RWPE2 (cell line): ENCODE results near the gene NAA40.
A peak's percentile ranks its signal among the peaks of the same experiment; 100 is the strongest.

Experiments used
- ATAC-seq: fragments of 200-7000 bp; cut with Tn5 transposase; 3 replicates; pipeline ENCODE4 v1.9.1; 2021; ENCODE audit warnings: low read depth
- DNase-seq: peaks from one replicate; pipeline ENCODE4 v3.0.0-alpha.2; 2020; ENCODE audit warnings: low spot score
- H3K27ac ChIP-seq: fragments of 450-650 bp; 2 replicates; pipeline ENCODE4 v1.5.1; 2017; ENCODE audit warnings: mild to moderate bottlenecking; ENCODE audit not compliant: poor library complexity, severe bottlenecking
- H3K27me3 ChIP-seq: fragments of 250-450 bp; sonication (Bioruptor Pico); 2 replicates; pipeline ENCODE4 v1.5.1; 2021; ENCODE audit warnings: mild to moderate bottlenecking, moderate library complexity; ENCODE audit not compliant: insufficient read depth, poor library complexity, severe bottlenecking
- H3K36me3 ChIP-seq: fragments of 250-450 bp; sonication (Bioruptor Pico); 2 replicates; pipeline ENCODE4 v1.5.1; 2020; ENCODE audit warnings: low read depth, mild to moderate bottlenecking, moderate library complexity
- H3K4me1 ChIP-seq: fragments of 250-450 bp; sonication (Bioruptor Pico); 2 replicates; pipeline ENCODE4 v1.5.1; 2021; ENCODE audit warnings: mild to moderate bottlenecking, moderate library complexity; ENCODE audit not compliant: insufficient read depth, poor library complexity, severe bottlenecking
- H3K4me3 ChIP-seq: fragments of 250-450 bp; sonication (Bioruptor Pico); 2 replicates; pipeline ENCODE4 v1.5.1; 2021; ENCODE audit warnings: mild to moderate bottlenecking, moderate library complexity; ENCODE audit not compliant: severe bottlenecking
- H3K9me3 ChIP-seq: fragments of 250-450 bp; sonication (Bioruptor Pico); 2 replicates; pipeline ENCODE4 v1.5.1; 2021; ENCODE audit warnings: mild to moderate bottlenecking, moderate library complexity; ENCODE audit not compliant: severe bottlenecking
- CTCF ChIP-seq: fragments of 450-650 bp; IDR thresholded peaks from one replicate; pipeline ENCODE4 v1.5.1; 2017; ENCODE audit warnings: mild to moderate bottlenecking, moderate library complexity; ENCODE audit not compliant: poor library complexity, severe bottlenecking

NAA40 gene

GRCh38 chr11:63974259-63975143, 35.7 kb downstream of the NAA40 start, which contains the start of gene COX8A:
TSS of gene COX8A (plus strand) at chr11:63974620. CDS start at chr11:63974681, 61 bp downstream.
- Histone ChIP-seq H3K9me3 (no peaks in the 10 kb centered on the region), H3K27ac (peak within 1 kb of the TSS; percentile 75), H3K27me3 (no peaks in the 10 kb centered on the region), H3K36me3 (peaks cover 11% of the 10 kb centered on the region; the same call in 1 of the 2 replicates), H3K4me3 (peak within 1 kb of the TSS; percentile 68), H3K4me1 (no peaks in the 10 kb centered on the region)
- TF ChIP-seq CTCF, result peak; percentile 7
- ATAC-seq (peak; percentile 97), DNase-seq (peak; percentile 98)

- DNase-seq, result no peak
- Histone ChIP-seq H3K27me3 (no peaks in the 10 kb centered on the region), H3K27ac (no peak overlapping the region), H3K9me3 (no peaks in the 10 kb centered on the region), H3K4me3 (no peak overlapping the region), H3K36me3 (peaks cover 11% of the 10 kb centered on the region; the same call in 1 of the 2 replicates), H3K4me1 (no peaks in the 10 kb centered on the region)
- ATAC-seq, result no peak
- TF ChIP-seq CTCF, result no peak
Measured at GRCh38 chr11:63978551-63979239, 39.9 kb downstream of the NAA40 start.

GRCh38 chr11:63979426-63979825, 40.6 kb downstream of the NAA40 start:
- TF ChIP-seq CTCF, result no peak
- H3K27me3 ChIP-seq, result no peaks in the 10 kb centered on the region
- ATAC-seq (no peak), DNase-seq (no peak)
- H3K4me1 ChIP-seq, result no peaks in the 10 kb centered on the region
- H3K36me3 ChIP-seq, result peaks cover 11% of the 10 kb centered on the region; the same call in 1 of the 2 replicates
- no peaks in the 10 kb centered on the region for H3K9me3 ChIP-seq
- H3K27ac ChIP-seq, result no peak overlapping the region
- no peak overlapping the region for H3K4me3 ChIP-seq

- Histone ChIP-seq H3K9me3 (no peaks in the 10 kb centered on the region), H3K36me3 (peaks cover 22% of the 10 kb centered on the region), H3K4me1 (no peaks in the 10 kb centered on the region), H3K27ac (peak overlapping the region; percentile 77), H3K4me3 (peak overlapping the region; percentile 81), H3K27me3 (no peaks in the 10 kb centered on the region)
- ATAC-seq (peak; percentile 31), DNase-seq (no peak)
- TF ChIP-seq CTCF, result no peak
Measured at GRCh38 chr11:63985812-63986155, 47.0 kb downstream of the NAA40 start.
